Tibial artery (tissue), 4 donors: ENCODE measurements around the gene ADAM8.
"Not testable (repeated sequence)": the region's sequence is repeated elsewhere in the genome, so short reads cannot be mapped to it uniquely, and the experiment has no call there.

Source experiments
- DNase-seq, 2 donors: peaks; one replicate each; pipeline ENCODE4 v3.0.0-alpha.2; 2019
- H3K27ac ChIP-seq, 2 donors: fragments of 200-600 bp; sonication (generic) in 1 of 2; 1 replicate in 1 of 2; 2 replicates in 1 of 2; pipeline ENCODE4 v1.5.1; 2018 to 2019; ENCODE audit warnings: mild to moderate bottlenecking in 1 of 2
- H3K27me3 ChIP-seq, 2 donors: fragments of 200-600 bp; sonication (generic) in 1 of 2; one replicate each; pipeline versions ENCODE4 v1.5.1 to v1.6.0; 2016 to 2019
- H3K36me3 ChIP-seq, 3 donors: fragments of 200-600 bp; sonication (generic) in 2 of 3; one replicate each; pipeline ENCODE4 v1.5.1; 2016 to 2019; ENCODE audit warnings: mild to moderate bottlenecking in 2 of 3
- H3K4me1 ChIP-seq, 4 donors: fragments of 200-600 bp; sonication (generic) in 2 of 4; 1 replicate in 3 of 4; 2 replicates in 1 of 4; pipeline ENCODE4 v1.5.1; 2016 to 2019
- H3K4me3 ChIP-seq, 2 donors: fragments of 200-600 bp; sonication (generic) in 1 of 2; 1 replicate in 1 of 2; 2 replicates in 1 of 2; pipeline ENCODE4 v1.5.1; 2018 to 2019; ENCODE audit warnings: mild to moderate bottlenecking in 2 of 2
- H3K9me3 ChIP-seq, 3 donors: fragments of 200-600 bp; sonication (generic) in 1 of 3; one replicate each; pipeline ENCODE4 v1.5.1; 2016 to 2019
- CTCF ChIP-seq, 2 experiments: fragments of 200-600 bp in 1 of 2; fragments of 450-650 bp in 1 of 2; IDR thresholded peaks; one replicate each; pipeline ENCODE4 v1.5.1; 2017 to 2019; ENCODE audit warnings: antibody characterized with exemption in 2 of 2, mild to moderate bottlenecking in 1 of 2, moderate library complexity in 1 of 2
- intact Hi-C: fragments of 100-400 bp; cut with DNase I; formaldehyde crosslinking; loops from one replicate; pipeline ENCODE4 v1.15.0; 2023; ENCODE audit warnings: low total_unique reads

ADAM8 gene

GRCh38 chr10:133226251-133226808, 50.3 kb downstream of the ADAM8 start:
- Histone ChIP-seq H3K27me3 (peaks cover 0 to 73% of the 10 kb centered on the region in 2 donors), H3K27ac (no peak overlapping the region), H3K4me1 (peaks cover 0 to 18% (median 9%) of the 10 kb centered on the region in 4 donors), H3K36me3 (no peaks in the 10 kb centered on the region), H3K9me3 (no peaks in the 10 kb centered on the region), H3K4me3 (no peak overlapping the region)
- intact Hi-C loops, result no loop called here
- TF ChIP-seq CTCF (IDR thresholded peaks at IDR 0.05), result no peak
- DNase-seq, result no peak

GRCh38 chr10:133225707-133226191, 50.9 kb downstream of the ADAM8 start:
- H3K27ac ChIP-seq, result no peak overlapping the region
- peaks cover 0 to 14% (median 8%) of the 10 kb centered on the region in 4 donors for H3K4me1 ChIP-seq
- no peak overlapping the region for H3K4me3 ChIP-seq
- DNase-seq, result no peak
- H3K9me3 ChIP-seq, result no peaks in the 10 kb centered on the region
- H3K36me3 ChIP-seq, result no peaks in the 10 kb centered on the region
- no peak for TF ChIP-seq CTCF (IDR thresholded peaks at IDR 0.05)
- peaks cover 0 to 73% of the 10 kb centered on the region in 2 donors for H3K27me3 ChIP-seq
- intact Hi-C loops, result no loop called here

GRCh38 chr10:133224756-133225372, 51.8 kb downstream of the ADAM8 start:
- DNase-seq, result no peak
- intact Hi-C loops, result no loop called here
- TF ChIP-seq CTCF (IDR thresholded peaks at IDR 0.05), result no peak
- Histone ChIP-seq H3K4me1 (peaks cover 0 to 5% (median 4%) of the 10 kb centered on the region in 4 donors), H3K27ac (no peak overlapping the region), H3K4me3 (no peak overlapping the region), H3K27me3 (peaks cover 0 to 67% of the 10 kb centered on the region in 2 donors), H3K9me3 (no peaks in the 10 kb centered on the region), H3K36me3 (no peaks in the 10 kb centered on the region)

GRCh38 chr10:133224076-133224475, 52.6 kb downstream of the ADAM8 start:
- H3K4me1 ChIP-seq, result no peaks in the 10 kb centered on the region
- no peaks in the 10 kb centered on the region for H3K9me3 ChIP-seq
- DNase-seq, result no peak
- no peak for TF ChIP-seq CTCF (IDR thresholded peaks at IDR 0.05)
- intact Hi-C loops, result no loop called here
- no peak overlapping the region for H3K27ac ChIP-seq
- no peaks in the 10 kb centered on the region for H3K36me3 ChIP-seq
- H3K27me3 ChIP-seq, result peaks cover 0 to 67% of the 10 kb centered on the region in 2 donors
- H3K4me3 ChIP-seq, result no peak overlapping the region

- H3K27me3 ChIP-seq, result peaks cover 0 to 53% of the 10 kb centered on the region in 2 donors
- DNase-seq, H3K36me3 ChIP-seq, H3K9me3 ChIP-seq, H3K27ac ChIP-seq, H3K4me1 ChIP-seq, intact Hi-C loops, H3K4me3 ChIP-seq: not testable (repeated sequence)
Observed at GRCh38 chr10:133221756-133222155, 54.9 kb downstream of the ADAM8 start.

- Histone ChIP-seq H3K27ac (no peak overlapping the region), H3K4me3 (no peak overlapping the region), H3K36me3 (no peaks in the 10 kb centered on the region), H3K4me1 (no peaks in the 10 kb centered on the region), H3K9me3 (no peaks in the 10 kb centered on the region), H3K27me3 (peaks cover 0 to 50% of the 10 kb centered on the region in 2 donors)
- DNase-seq, result no peak
- TF ChIP-seq CTCF (IDR thresholded peaks at IDR 0.05), result no peak
- intact Hi-C loops, result no loop called here
Observed at GRCh38 chr10:133221331-133221730, 55.3 kb downstream of the ADAM8 start.
